ENCODE results near the gene DIPK1B. TPM values are rescaled to one million over a fixed set of nuclear protein-coding genes. Genes with fewer than 3 reads are reported as not detected.

The DIPK1B gene
- total RNA-seq, 1 donor from 2014 or later = 1.1 TPM

DNA sequence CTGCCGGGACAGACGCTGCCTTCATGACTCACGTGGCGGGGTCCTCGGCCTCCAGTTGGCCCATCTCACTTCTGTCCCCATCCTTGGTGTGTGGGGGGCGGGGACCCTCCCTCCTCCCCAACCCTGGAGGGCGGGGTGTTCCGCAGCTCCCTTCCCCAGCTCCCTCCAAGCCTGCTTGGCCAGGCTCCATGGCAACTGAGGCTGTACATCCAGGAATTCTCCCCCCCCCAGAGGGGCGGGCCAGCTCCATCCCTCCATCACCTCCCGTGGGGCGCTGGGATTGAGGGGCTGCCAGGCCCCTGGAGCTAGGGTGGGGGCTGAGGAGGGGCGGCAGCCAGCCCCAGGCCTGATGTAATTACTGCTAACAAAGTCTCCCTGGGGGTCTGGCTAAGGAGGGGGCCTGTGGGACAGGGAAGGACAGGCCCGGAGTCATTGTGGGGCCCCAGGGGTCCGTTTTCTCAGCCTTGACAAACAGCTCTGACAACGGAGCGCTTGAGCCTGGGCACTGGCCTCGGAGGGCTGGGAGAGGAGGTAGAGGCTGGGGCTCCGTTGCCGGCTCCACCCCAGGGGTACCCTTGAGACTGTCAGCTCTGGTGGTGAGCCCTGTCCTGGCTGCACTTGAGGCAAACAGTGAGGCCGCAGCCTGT, 8.0 kb downstream of the DIPK1B start:
- intact Hi-C loops (cut with micrococcal nuclease) = no loop called here
- Mint-ChIP-seq H3K27me3 (peaks cover 2% of the 10 kb centered on the region), H3K4me1 (peaks cover 5% of the 10 kb centered on the region), H3K9me3 (no peaks in the 10 kb centered on the region), H3K4me3 (no peak overlapping the region), H3K36me3 (ENCODE audit: low read depth) (peaks cover 21% of the 10 kb centered on the region), H3K27ac (no peak overlapping the region)
- DNase-seq = no peak

DNA sequence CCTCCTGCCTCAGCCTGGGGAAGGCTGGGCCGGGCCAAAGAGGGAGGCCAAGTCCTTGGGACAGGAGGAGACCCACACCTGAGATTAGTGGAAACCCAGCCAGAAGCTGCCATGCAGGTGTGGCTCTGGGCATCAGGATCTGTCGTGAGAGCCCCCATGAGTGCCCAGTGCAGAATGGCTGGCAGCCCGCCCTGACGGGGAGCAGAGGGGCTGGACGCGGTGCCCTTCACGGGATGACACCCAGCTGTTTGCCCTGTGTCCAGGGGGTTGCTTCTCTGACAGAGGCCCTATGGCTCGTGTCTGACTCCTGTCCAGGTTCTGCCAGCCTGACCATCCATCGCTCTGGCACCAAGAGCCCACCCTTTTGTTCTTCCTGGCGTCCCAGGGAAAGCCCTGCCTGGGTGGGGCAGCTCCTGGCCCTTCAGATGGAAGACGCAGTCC, 8.5 kb downstream of the DIPK1B start:
- Mint-ChIP-seq H3K4me1 (peaks cover 5% of the 10 kb centered on the region), H3K27me3 (peaks cover under 1% of the 10 kb centered on the region), H3K9me3 (no peaks in the 10 kb centered on the region), H3K4me3 (no peak overlapping the region), H3K36me3 (ENCODE audit: low read depth) (peaks cover 26% of the 10 kb centered on the region), H3K27ac (peak overlapping the region; percentile 65)
- DNase-seq = no peak
- intact Hi-C loops (cut with micrococcal nuclease) = no loop called here

- Mint-ChIP-seq H3K4me1 (peaks cover 7% of the 10 kb centered on the region), H3K27ac (peak overlapping the region; percentile 65), H3K27me3 (no peaks in the 10 kb centered on the region), H3K36me3 (ENCODE audit: low read depth) (peaks cover 32% of the 10 kb centered on the region), H3K9me3 (no peaks in the 10 kb centered on the region), H3K4me3 (no peak overlapping the region)
- intact Hi-C loops (cut with micrococcal nuclease) = no loop called here
- DNase-seq = no peak
Measured at GRCh38 chr9:136721339-136722092, 9.1 kb downstream of the DIPK1B start.

GRCh38 chr9:136722093-136722968, 10.0 kb downstream of the DIPK1B start:
- DNase-seq = no peak
- H3K4me3 Mint-ChIP-seq = no peak overlapping the region
- H3K27me3 Mint-ChIP-seq = peaks cover 2% of the 10 kb centered on the region
- intact Hi-C loops (cut with micrococcal nuclease) = no loop called here
- H3K36me3 Mint-ChIP-seq (ENCODE audit: low read depth) = peaks cover 39% of the 10 kb centered on the region
- H3K4me1 Mint-ChIP-seq = peaks cover 11% of the 10 kb centered on the region
- H3K27ac Mint-ChIP-seq = no peak overlapping the region
- no peaks in the 10 kb centered on the region for H3K9me3 Mint-ChIP-seq

DNA sequence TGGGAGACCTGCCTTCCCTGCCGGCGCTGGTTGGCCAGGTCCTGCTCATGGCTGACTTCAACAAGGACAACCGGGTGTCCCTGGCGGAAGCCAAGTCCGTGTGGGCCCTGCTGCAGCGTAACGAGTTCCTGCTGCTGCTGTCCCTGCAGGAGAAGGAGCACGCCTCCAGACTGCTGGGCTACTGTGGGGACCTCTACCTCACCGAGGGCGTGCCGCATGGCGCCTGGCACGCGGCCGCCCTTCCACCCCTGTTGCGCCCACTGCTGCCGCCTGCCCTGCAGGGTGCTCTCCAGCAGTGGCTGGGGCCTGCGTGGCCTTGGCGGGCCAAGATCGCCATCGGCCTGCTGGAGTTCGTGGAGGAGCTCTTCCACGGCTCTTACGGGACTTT, 10.6 kb downstream of the DIPK1B start:
- Mint-ChIP-seq H3K27me3 (peaks cover 2% of the 10 kb centered on the region), H3K9me3 (no peaks in the 10 kb centered on the region), H3K36me3 (ENCODE audit: low read depth) (peaks cover 42% of the 10 kb centered on the region)

GRCh38 chr9:136723362-136723976, 11.1 kb downstream of the DIPK1B start:
- Mint-ChIP-seq H3K36me3 (ENCODE audit: low read depth) (peaks cover 42% of the 10 kb centered on the region), H3K4me1 (peaks cover 13% of the 10 kb centered on the region), H3K27ac (no peak overlapping the region), H3K9me3 (no peaks in the 10 kb centered on the region), H3K4me3 (no peak overlapping the region), H3K27me3 (peaks cover 2% of the 10 kb centered on the region)
- intact Hi-C loops (cut with micrococcal nuclease) = no loop called here
- DNase-seq = no peak

More for the DNA sequence above, 10.6 kb downstream of the DIPK1B start:
- Mint-ChIP-seq H3K4me1 (peaks cover 13% of the 10 kb centered on the region), H3K27ac (no peak overlapping the region), H3K4me3 (no peak overlapping the region)
- no peak for DNase-seq
- intact Hi-C loops (cut with micrococcal nuclease) = no loop called here

DNA sequence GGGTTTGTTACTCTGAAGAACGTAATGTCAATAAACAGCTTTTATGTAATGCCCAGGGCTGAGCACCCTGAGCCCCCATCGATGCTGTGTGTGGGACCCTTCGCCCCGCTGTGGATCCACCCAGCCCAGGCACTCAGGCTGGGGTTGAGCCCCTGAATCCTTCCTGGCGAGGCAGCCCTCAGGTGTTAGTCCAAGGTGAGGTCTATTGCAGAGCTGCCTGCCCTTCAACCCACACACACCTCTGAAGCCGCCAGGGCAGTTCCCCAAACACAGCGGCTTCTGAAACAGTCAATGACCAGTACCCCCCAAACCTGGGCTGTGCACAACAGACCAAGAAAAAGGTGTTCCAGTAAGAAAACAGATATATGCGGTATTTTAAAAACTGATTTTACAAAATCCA, 11.6 kb downstream of the DIPK1B start:
- H3K27ac Mint-ChIP-seq = no peak overlapping the region
- DNase-seq = no peak
- no peaks in the 10 kb centered on the region for H3K9me3 Mint-ChIP-seq
- intact Hi-C loops (cut with micrococcal nuclease) = no loop called here
- no peak overlapping the region for H3K4me3 Mint-ChIP-seq
- peaks cover 13% of the 10 kb centered on the region for H3K4me1 Mint-ChIP-seq
- H3K36me3 Mint-ChIP-seq (ENCODE audit: low read depth) = peaks cover 42% of the 10 kb centered on the region
- peaks cover 2% of the 10 kb centered on the region for H3K27me3 Mint-ChIP-seq

GRCh38 chr9:136724772-136725171, 12.4 kb downstream of the DIPK1B start:
- Mint-ChIP-seq H3K36me3 (ENCODE audit: low read depth) (peaks cover 42% of the 10 kb centered on the region), H3K27ac (no peak overlapping the region)
- intact Hi-C loops (cut with micrococcal nuclease) = no loop called here

GRCh38 chr9:136725612-136726011, 13.2 kb downstream of the DIPK1B start:
- Mint-ChIP-seq H3K27ac (no peak overlapping the region), H3K27me3 (peaks cover 3% of the 10 kb centered on the region), H3K36me3 (ENCODE audit: low read depth) (peaks cover 42% of the 10 kb centered on the region), H3K4me3 (peak overlapping the region; percentile 100), H3K4me1 (peaks cover 13% of the 10 kb centered on the region), H3K9me3 (no peaks in the 10 kb centered on the region)
- intact Hi-C loops (cut with micrococcal nuclease) = no loop called here
- no peak for DNase-seq

More at GRCh38 chr9:136724772-136725171, 12.4 kb downstream of the DIPK1B start:
- Mint-ChIP-seq H3K27me3 (peaks cover 3% of the 10 kb centered on the region), H3K4me3 (no peak overlapping the region), H3K9me3 (no peaks in the 10 kb centered on the region), H3K4me1 (peaks cover 13% of the 10 kb centered on the region)
- no peak for DNase-seq

DNA sequence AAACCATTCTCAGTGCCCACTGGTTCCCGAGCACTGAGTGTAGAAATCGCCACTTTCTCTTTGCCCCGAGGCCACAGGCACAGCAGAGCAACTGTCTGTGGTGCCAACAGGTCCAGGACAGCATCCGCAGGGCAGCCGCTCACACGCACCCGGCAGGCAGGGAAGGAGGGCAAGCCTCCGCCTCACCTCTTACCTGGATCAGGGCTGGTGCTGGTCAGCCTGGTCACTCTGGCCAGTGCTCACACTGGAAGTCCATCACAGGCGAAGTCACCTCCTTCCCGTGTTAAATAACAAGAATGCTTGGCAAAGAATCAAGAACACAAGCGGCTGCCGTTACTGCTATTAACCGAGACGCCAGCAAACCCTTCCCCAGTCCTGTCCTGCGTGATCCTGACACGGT, 13.7 kb downstream of the DIPK1B start:
- H3K27me3 Mint-ChIP-seq = peaks cover 3% of the 10 kb centered on the region
- no peaks in the 10 kb centered on the region for H3K9me3 Mint-ChIP-seq
- H3K4me3 Mint-ChIP-seq = peak overlapping the region; percentile 100
- intact Hi-C loops (cut with micrococcal nuclease) = no loop called here
- DNase-seq = no peak
- H3K27ac Mint-ChIP-seq = peak overlapping the region; percentile 95
- H3K4me1 Mint-ChIP-seq = peaks cover 12% of the 10 kb centered on the region
- H3K36me3 Mint-ChIP-seq (ENCODE audit: low read depth) = peaks cover 41% of the 10 kb centered on the region

- DNase-seq = peak; percentile 77
- H3K36me3 Mint-ChIP-seq (ENCODE audit: low read depth) = peaks cover 39% of the 10 kb centered on the region
- H3K27me3 Mint-ChIP-seq = peaks cover 3% of the 10 kb centered on the region
- no peaks in the 10 kb centered on the region for H3K9me3 Mint-ChIP-seq
- H3K27ac Mint-ChIP-seq = peak overlapping the region; percentile 95
- H3K4me3 Mint-ChIP-seq = peak overlapping the region; percentile 100
- H3K4me1 Mint-ChIP-seq = peaks cover 11% of the 10 kb centered on the region
- intact Hi-C loops (cut with micrococcal nuclease) = no loop called here
Measured at GRCh38 chr9:136726631-136727191, 14.3 kb downstream of the DIPK1B start.

DNA sequence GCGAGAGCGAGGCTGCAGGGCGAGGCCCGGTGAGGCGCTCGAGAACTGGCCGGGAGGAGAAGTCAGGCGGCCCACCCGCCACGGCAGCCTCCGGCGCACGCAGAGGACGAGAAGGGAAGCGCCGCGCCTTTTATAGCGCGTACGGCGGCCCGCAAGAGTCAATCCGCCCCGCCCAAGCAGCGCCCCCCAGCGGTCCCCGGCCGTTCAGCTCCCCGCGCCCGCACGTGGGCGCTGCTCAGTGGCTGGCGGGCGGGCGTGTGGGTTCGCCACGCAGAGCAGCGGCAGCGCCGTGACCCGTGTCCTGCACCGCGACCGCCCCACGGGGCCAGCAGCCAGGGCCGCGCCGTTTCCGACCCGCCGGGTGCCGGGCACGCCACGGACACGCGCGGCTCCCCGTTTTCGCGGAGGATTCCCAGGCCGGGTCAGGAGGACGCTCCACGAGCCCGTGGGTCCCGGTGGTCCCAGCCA, 15.7 kb downstream of the DIPK1B start:
- H3K27ac Mint-ChIP-seq = peak overlapping the region; percentile 45
- H3K36me3 Mint-ChIP-seq (ENCODE audit: low read depth) = peaks cover 39% of the 10 kb centered on the region
- peak; percentile 98 for DNase-seq
- peak overlapping the region; percentile 100 for H3K4me3 Mint-ChIP-seq
- H3K4me1 Mint-ChIP-seq = peaks cover 18% of the 10 kb centered on the region
- intact Hi-C loops (cut with micrococcal nuclease) = loop anchor here (1.0 kb wide), 1 partner anchor 27 kb away; no protein-coding TSS in a partner anchor
- H3K27me3 Mint-ChIP-seq = peaks cover 3% of the 10 kb centered on the region
- no peaks in the 10 kb centered on the region for H3K9me3 Mint-ChIP-seq

- peak; percentile 76 for DNase-seq
- intact Hi-C loops (cut with micrococcal nuclease) = loop anchor here (1.0 kb wide), 1 partner anchor 27 kb away; no protein-coding TSS in a partner anchor
- Mint-ChIP-seq H3K4me3 (peak overlapping the region; percentile 68), H3K36me3 (ENCODE audit: low read depth) (peaks cover 36% of the 10 kb centered on the region), H3K27ac (no peak overlapping the region), H3K9me3 (no peaks in the 10 kb centered on the region), H3K27me3 (peaks cover 3% of the 10 kb centered on the region), H3K4me1 (peaks cover 18% of the 10 kb centered on the region)
Measured at GRCh38 chr9:136728548-136729123, 16.3 kb downstream of the DIPK1B start.

Data from activated CD4-positive, alpha-beta T cell treated with anti-CD3 and anti-CD28 coated beads, Interleukin-2, amount 10 ng/mL, durations not matched to agents 24 days and 14 days (primary cell).